Neural progenitor cell (in vitro differentiated cells): Measurements from ENCODE around the gene KAT14. TPM values are rescaled to one million over a fixed set of nuclear protein-coding genes. Genes with fewer than 3 reads are reported as not detected.

Experiments used
- DNase-seq: peaks from one replicate; pipeline ENCODE4 v3.0.0-alpha.2; 2016; ENCODE audit warnings: low spot score
- H2AFZ ChIP-seq: fragments of 200-600 bp; sonication (generic); replicated peaks from 2 replicates; pipeline ENCODE4 v1.6.1; 2016; ENCODE audit warnings: antibody characterized with exemption
- H3F3A ChIP-seq: fragments of 200-600 bp; sonication (generic); 2 replicates; pipeline ENCODE4 v1.6.1; 2016; ENCODE audit warnings: antibody characterized with exemption, low read depth
- H3K27ac ChIP-seq: fragments of 200-600 bp; sonication (generic); 2 replicates; pipeline ENCODE4 v1.5.1; 2016; ENCODE audit warnings: mild to moderate bottlenecking
- H3K27me3 ChIP-seq: fragments of 200-600 bp; sonication (generic); 2 replicates; pipeline ENCODE4 v1.6.1; 2016; ENCODE audit warnings: mild to moderate bottlenecking, moderate library complexity
- H3K36me3 ChIP-seq: fragments of 200-600 bp; sonication (generic); 2 replicates; pipeline ENCODE4 v1.5.1; 2016
- H3K4me1 ChIP-seq: fragments of 200-600 bp; sonication (generic); 2 replicates; pipeline ENCODE4 v1.6.1; 2016; ENCODE audit warnings: mixed run types
- H3K4me2 ChIP-seq: fragments of 200-600 bp; sonication (generic); 2 replicates; pipeline ENCODE4 v1.6.1; 2016
- H3K4me3 ChIP-seq: fragments of 200-600 bp; sonication (generic); 2 replicates; pipeline ENCODE4 v1.5.1; 2016
- H3K79me2 ChIP-seq: fragments of 200-600 bp; sonication (generic); 2 replicates; pipeline ENCODE4 v1.6.1; 2016; ENCODE audit warnings: low read depth
- H3K9ac ChIP-seq: fragments of 200-600 bp; sonication (generic); 2 replicates; pipeline ENCODE4 v1.6.1; 2016
- H3K9me3 ChIP-seq: fragments of 200-600 bp; sonication (generic); 2 replicates; pipeline ENCODE4 v1.5.1; 2016; ENCODE audit warnings: low read depth
- H4K20me1 ChIP-seq: fragments of 200-600 bp; sonication (generic); 2 replicates; pipeline ENCODE4 v1.6.1; 2016; ENCODE audit warnings: low read depth
- H3K27ac Mint-ChIP-seq: 3 replicates; pipeline ENCODE4 v1.8.0; 2021; ENCODE audit warnings: mixed read lengths
- H3K27me3 Mint-ChIP-seq: 2 replicates; pipeline ENCODE4 v1.8.0; 2022; ENCODE audit warnings: low read depth, mild to moderate bottlenecking, inconsistent platforms, moderate library complexity, mixed read lengths; ENCODE audit not compliant: insufficient read depth
- H3K36me3 Mint-ChIP-seq: 3 replicates; pipeline ENCODE4 v1.8.0; 2021; ENCODE audit warnings: mixed read lengths
- H3K4me1 Mint-ChIP-seq: 3 replicates; pipeline ENCODE4 v1.8.0; 2021; ENCODE audit warnings: mixed read lengths
- H3K4me3 Mint-ChIP-seq: 3 replicates; pipeline ENCODE4 v1.8.0; 2021; ENCODE audit warnings: mild to moderate bottlenecking, moderate library complexity, mixed read lengths
- H3K9me3 Mint-ChIP-seq: 3 replicates; pipeline ENCODE4 v1.8.0; 2020; ENCODE audit warnings: mixed read lengths
- CTCF ChIP-seq: fragments of 200-600 bp; sonication (generic); IDR thresholded peaks from 2 replicates; pipeline ENCODE4 v1.5.1; 2017; ENCODE audit warnings: antibody characterized with exemption, mild to moderate bottlenecking
- EZH2 ChIP-seq: fragments of 200-600 bp; sonication (generic); IDR thresholded peaks from 2 replicates; pipeline ENCODE4 v1.6.1; 2017; ENCODE audit warnings: antibody characterized with exemption, mild to moderate bottlenecking, moderate library complexity
- EZH2phosphoT487 ChIP-seq: fragments of 200-600 bp; sonication (generic); IDR thresholded peaks from 2 replicates; pipeline ENCODE4 v1.6.1; 2017; ENCODE audit warnings: antibody characterized with exemption
- total RNA-seq: library from RNA; depleted of rRNA; stranded (reverse); fragments of >200 nt; gene quantifications from 2 replicates; pipeline ENCODE4 v1.2.3, GENCODE V29; 2015; ENCODE audit warnings: low replicate concordance

KAT14 gene
- total RNA-seq, 1 donor from 2014 or later = 28.5 TPM

GRCh38 chr20:18144541-18145099, 7.0 kb downstream of the KAT14 start:
- Histone ChIP-seq H3K27ac (no peak overlapping the region), H3K9ac (no peak overlapping the region), H3K9me3 (no peaks in the 10 kb centered on the region), H3K4me3 (no peak overlapping the region), H4K20me1 (peaks cover 7% of the 10 kb centered on the region), H3K4me2 (no peak overlapping the region), H3F3A (no peaks in the 10 kb centered on the region), H2AFZ (no peak overlapping the region), H3K79me2 (peaks cover 36% of the 10 kb centered on the region), H3K27me3 (no peaks in the 10 kb centered on the region), H3K36me3 (peaks cover 9% of the 10 kb centered on the region), H3K4me1 (peaks cover 3% of the 10 kb centered on the region)
- peaks cover 23% of the 10 kb centered on the region for H3K36me3 Mint-ChIP-seq
- DNase-seq = no peak
- H3K4me3 Mint-ChIP-seq = no peak overlapping the region
- H3K9me3 Mint-ChIP-seq = no peaks in the 10 kb centered on the region
- TF ChIP-seq EZH2 (no peak), CTCF (no peak), EZH2phosphoT487 (no peak)
- H3K4me1 Mint-ChIP-seq = peaks cover 6% of the 10 kb centered on the region
- H3K27ac Mint-ChIP-seq = no peak overlapping the region
- peaks cover 2% of the 10 kb centered on the region for H3K27me3 Mint-ChIP-seq

GRCh38 chr20:18154342-18154741, 16.7 kb downstream of the KAT14 start:
- no peak overlapping the region for H3K4me2 ChIP-seq
- H3K4me1 Mint-ChIP-seq = no peaks in the 10 kb centered on the region

GRCh38 chr20:18156045-18156444, 18.4 kb downstream of the KAT14 start:
- Histone ChIP-seq H3K36me3 (peaks cover 9% of the 10 kb centered on the region), H4K20me1 (no peaks in the 10 kb centered on the region), H3K4me1 (no peaks in the 10 kb centered on the region), H3F3A (no peaks in the 10 kb centered on the region), H3K4me3 (no peak overlapping the region), H3K79me2 (no peaks in the 10 kb centered on the region), H3K9me3 (no peaks in the 10 kb centered on the region), H3K4me2 (no peak overlapping the region), H3K27ac (no peak overlapping the region), H3K9ac (no peak overlapping the region), H2AFZ (no peak overlapping the region), H3K27me3 (no peaks in the 10 kb centered on the region)
- no peak overlapping the region for H3K4me3 Mint-ChIP-seq
- H3K27me3 Mint-ChIP-seq = no peaks in the 10 kb centered on the region
- H3K36me3 Mint-ChIP-seq = peaks cover 6% of the 10 kb centered on the region
- H3K9me3 Mint-ChIP-seq = no peaks in the 10 kb centered on the region
- no peak for DNase-seq
- no peaks in the 10 kb centered on the region for H3K4me1 Mint-ChIP-seq
- no peak for TF ChIP-seq EZH2phosphoT487
- TF ChIP-seq CTCF = no peak
- no peak for TF ChIP-seq EZH2
- H3K27ac Mint-ChIP-seq = no peak overlapping the region

More at GRCh38 chr20:18154342-18154741, 16.7 kb downstream of the KAT14 start:
- peaks cover 5% of the 10 kb centered on the region for H3K36me3 Mint-ChIP-seq
- no peak for DNase-seq
- no peaks in the 10 kb centered on the region for H3K9me3 ChIP-seq
- H3K27ac Mint-ChIP-seq = no peak overlapping the region
- H3K9ac ChIP-seq = no peak overlapping the region
- H4K20me1 ChIP-seq = no peaks in the 10 kb centered on the region
- H3K27ac ChIP-seq = no peak overlapping the region
- no peaks in the 10 kb centered on the region for H3K79me2 ChIP-seq
- H3F3A ChIP-seq = no peaks in the 10 kb centered on the region
- H2AFZ ChIP-seq = no peak overlapping the region
- H3K27me3 ChIP-seq = no peaks in the 10 kb centered on the region
- H3K27me3 Mint-ChIP-seq = no peaks in the 10 kb centered on the region
- peaks cover 4% of the 10 kb centered on the region for H3K36me3 ChIP-seq
- no peak overlapping the region for H3K4me3 Mint-ChIP-seq
- H3K4me3 ChIP-seq = no peak overlapping the region
- no peak for TF ChIP-seq EZH2phosphoT487
- no peaks in the 10 kb centered on the region for H3K4me1 ChIP-seq
- no peaks in the 10 kb centered on the region for H3K9me3 Mint-ChIP-seq

GRCh38 chr20:18164356-18164755, 26.7 kb downstream of the KAT14 start:
- Mint-ChIP-seq H3K27me3 (no peaks in the 10 kb centered on the region), H3K9me3 (no peaks in the 10 kb centered on the region)
- no peak overlapping the region for H3K27ac ChIP-seq

More at GRCh38 chr20:18164356-18164755, 26.7 kb downstream of the KAT14 start:
- H3K4me2 ChIP-seq = no peak overlapping the region
- no peak overlapping the region for H2AFZ ChIP-seq
- peaks cover 11% of the 10 kb centered on the region for H4K20me1 ChIP-seq
- peaks cover 42% of the 10 kb centered on the region for H3K79me2 ChIP-seq
- DNase-seq = no peak
- peaks cover 14% of the 10 kb centered on the region for H3K4me1 Mint-ChIP-seq
- H3K27me3 ChIP-seq = no peaks in the 10 kb centered on the region
- H3K4me3 Mint-ChIP-seq = no peak overlapping the region
- H3K36me3 ChIP-seq = peaks cover 13% of the 10 kb centered on the region
- TF ChIP-seq EZH2 (no peak), EZH2phosphoT487 (no peak), CTCF (no peak)
- peaks cover 27% of the 10 kb centered on the region for H3K4me1 ChIP-seq
- H3K4me3 ChIP-seq = no peak overlapping the region
- H3K9ac ChIP-seq = no peak overlapping the region
- no peaks in the 10 kb centered on the region for H3K9me3 ChIP-seq
- no peak overlapping the region for H3K27ac Mint-ChIP-seq
- peaks cover 5% of the 10 kb centered on the region for H3F3A ChIP-seq
- peaks cover 31% of the 10 kb centered on the region for H3K36me3 Mint-ChIP-seq
